Liver (tissue), 9 donors: ENCODE results near the gene SCIMP. TPM values are rescaled to one million over a fixed set of nuclear protein-coding genes. Genes with fewer than 3 reads are reported as not detected.
"Not testable (repeated sequence)": the region's sequence is repeated elsewhere in the genome, so short reads cannot be mapped to it uniquely, and the experiment has no call there.

Source experiments
- DNase-seq: peaks from one replicate; pipeline ENCODE4 v3.0.0-alpha.2; 2017; ENCODE audit warnings: low spot score
- H3K27ac ChIP-seq, 2 donors: one replicate each; pipeline ENCODE4 v1.7.0; 2013; ENCODE audit warnings: inconsistent platforms in 2 of 2, low read length in 2 of 2, control low read depth in 1 of 2, low read depth in 1 of 2, mild to moderate bottlenecking in 1 of 2
- H3K27me3 ChIP-seq, 4 donors: one replicate each; pipeline versions ENCODE4 v1.6.1 to v1.7.0; 2013; ENCODE audit warnings: low read length in 3 of 4, inconsistent platforms in 1 of 4, mild to moderate bottlenecking in 1 of 4, moderate library complexity in 1 of 4; ENCODE audit not compliant: control insufficient read depth in 4 of 4, insufficient read depth in 4 of 4
- H3K36me3 ChIP-seq, 4 donors: one replicate each; pipeline versions ENCODE4 v1.6.1 to v1.7.0; 2013; ENCODE audit warnings: low read length in 3 of 4, mild to moderate bottlenecking in 3 of 4, low read depth in 1 of 4, moderate library complexity in 1 of 4; ENCODE audit not compliant: control insufficient read depth in 4 of 4, insufficient read depth in 3 of 4
- H3K4me1 ChIP-seq, 4 donors: one replicate each; pipeline versions ENCODE4 v1.6.1 to v1.7.0; 2013; ENCODE audit warnings: low read length in 3 of 4, mild to moderate bottlenecking in 3 of 4, moderate library complexity in 1 of 4; ENCODE audit not compliant: control insufficient read depth in 4 of 4, insufficient read depth in 4 of 4
- H3K4me3 ChIP-seq, 3 donors: one replicate each; pipeline versions ENCODE4 v1.6.1 to v1.7.0; 2013; ENCODE audit warnings: low read length in 3 of 3, control low read depth in 1 of 3, low read depth in 1 of 3, mild to moderate bottlenecking in 1 of 3
- H3K9ac ChIP-seq, 2 donors: one replicate each; pipeline ENCODE4 v1.7.0; 2013; ENCODE audit warnings: low read length in 2 of 2, mild to moderate bottlenecking in 2 of 2, moderate library complexity in 2 of 2, control low read depth in 1 of 2, low read depth in 1 of 2
- H3K9me3 ChIP-seq, 4 donors: one replicate each; pipeline versions ENCODE4 v1.6.1 to v1.7.0; 2013; ENCODE audit warnings: low read length in 3 of 4; ENCODE audit not compliant: control insufficient read depth in 4 of 4
- FOXA1 ChIP-seq: IDR thresholded peaks from 2 replicates; pipeline ENCODE4 v1.6.1; 2016; ENCODE audit warnings: antibody characterized with exemption
- GABPA ChIP-seq, 2 donors: IDR thresholded peaks in 1 of 2; conservative IDR thresholded peaks in 1 of 2; 2 replicates each; pipeline ENCODE4 v1.6.1; 2016; ENCODE audit warnings: antibody characterized with exemption in 2 of 2, mild to moderate bottlenecking in 1 of 2, moderate library complexity in 1 of 2
- HNF4A ChIP-seq, 2 donors: conservative IDR thresholded peaks; 2 replicates each; pipeline ENCODE4 v1.6.1; 2016; ENCODE audit warnings: antibody characterized with exemption in 2 of 2, mild to moderate bottlenecking in 2 of 2
- HNF4G ChIP-seq: IDR thresholded peaks from 2 replicates; pipeline ENCODE4 v1.6.1; 2016; ENCODE audit warnings: antibody characterized with exemption
- JUND ChIP-seq, 2 donors: IDR thresholded peaks; 2 replicates each; pipeline ENCODE4 v1.6.1; 2016; ENCODE audit warnings: antibody characterized with exemption in 2 of 2
- NR2F2 ChIP-seq: IDR thresholded peaks from 2 replicates; pipeline ENCODE4 v1.6.1; 2016; ENCODE audit warnings: antibody characterized with exemption
- RAD21 ChIP-seq, 2 donors: IDR thresholded peaks; 2 replicates each; pipeline ENCODE4 v1.6.1; 2016; ENCODE audit warnings: antibody characterized with exemption in 2 of 2, mild to moderate bottlenecking in 2 of 2
- SP1 ChIP-seq: IDR thresholded peaks from 2 replicates; pipeline ENCODE4 v1.6.1; 2018; ENCODE audit warnings: antibody characterized with exemption, mild to moderate bottlenecking
- TAF1 ChIP-seq: conservative IDR thresholded peaks from 2 replicates; pipeline ENCODE4 v1.6.1; 2016; ENCODE audit warnings: antibody characterized with exemption, mild to moderate bottlenecking
- YY1 ChIP-seq: IDR thresholded peaks from 2 replicates; pipeline ENCODE4 v1.6.1; 2016; ENCODE audit warnings: antibody characterized with exemption, mild to moderate bottlenecking
- WGBS: extraction: QIAGEN DNeasy Blood & Tissue Kit; methylation state at CpG from one replicate; pipeline ENCODE4 v1.1.7; 2013; 5-methylcytosine and 5-hydroxymethylcytosine counted together
- polyA plus RNA-seq, 2 donors: library from polyadenylated mRNA; stranded (reverse) in 1 of 2; unstranded in 1 of 2; fragments of 200-250 nt in 1 of 2; fragments of >200 nt in 1 of 2; fragmentation: Nextera tagmentation in 1 of 2; extraction: Ambion mirVana in 1 of 2; gene quantifications; one replicate each; pipeline versions ENCODE4 v1.2.1 to v1.2.3, GENCODE V29; 2013 to 2015
- total RNA-seq, 2 donors: library from RNA; depleted of rRNA; stranded (reverse); fragments of >200 nt; gene quantifications; one replicate each; pipeline ENCODE4 v1.2.3, GENCODE V29; 2014
- TF ChIP-seq, protein P1 (sequence below): IDR thresholded peaks from 2 replicates; pipeline ENCODE4 v1.6.1; 2016; ENCODE audit warnings: antibody characterized with exemption
- TF ChIP-seq, protein P2 (sequence below): IDR thresholded peaks from 2 replicates; pipeline ENCODE4 v1.6.1; 2016; ENCODE audit warnings: antibody characterized with exemption
- TF ChIP-seq, protein P3 (sequence below): IDR thresholded peaks from 2 replicates; pipeline ENCODE4 v1.6.1; 2016; ENCODE audit warnings: antibody characterized with exemption
- donor health status: healthy.
- donor health status: healthy.
- donor health status: healthy.
- donor health status: healthy.
- donor health status: healthy.

Gene SCIMP
- total and polyA plus RNA-seq, 4 donors = 3.0 to 5.7 (median 3.5) TPM

DNA sequence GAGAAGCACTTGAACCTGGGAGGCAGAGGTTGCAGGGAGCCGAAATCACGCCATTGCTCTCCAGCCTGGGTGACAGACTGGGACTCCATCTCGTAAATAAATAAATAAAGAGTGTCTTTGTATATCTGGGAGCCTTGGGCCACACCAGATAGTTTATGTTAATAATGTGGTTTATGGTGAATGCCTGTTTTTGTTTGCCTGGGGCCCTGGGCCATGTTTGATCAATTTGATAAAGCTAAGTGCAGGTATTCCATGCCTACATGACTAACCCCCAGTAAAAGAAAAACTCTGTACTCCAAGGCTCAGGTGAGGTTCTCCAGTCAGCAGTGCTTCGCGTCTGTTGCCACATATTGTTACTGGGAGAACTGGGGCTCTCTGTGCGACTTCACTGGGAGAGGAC is 15.1 kb downstream of the SCIMP start:
- peaks cover 0 to 3% (median under 1%) of the 10 kb centered on the region in 4 donors for H3K36me3 ChIP-seq
- H3K27ac ChIP-seq = no peak overlapping the region
- no peak for DNase-seq
- peaks cover 0 to 3% (median 0%) of the 10 kb centered on the region in 4 donors for H3K4me1 ChIP-seq
- 92% methylated on average over 6 of the region's 6 CpGs for WGBS
- H3K27me3 ChIP-seq = no peaks in the 10 kb centered on the region
- TF ChIP-seq NR2F2 (no peak), SP1 (no peak), TAF1 (no peak), GABPA (IDR thresholded peaks at IDR 0.05 in 1 of 2, conservative IDR thresholded peaks at IDR 0.05 in 1 of 2) (no peak), HNF4G (no peak), FOXA1 (no peak), YY1 (no peak), HNF4A (conservative IDR thresholded peaks at IDR 0.05) (no peak)
- TF ChIP-seq, protein P1, sequence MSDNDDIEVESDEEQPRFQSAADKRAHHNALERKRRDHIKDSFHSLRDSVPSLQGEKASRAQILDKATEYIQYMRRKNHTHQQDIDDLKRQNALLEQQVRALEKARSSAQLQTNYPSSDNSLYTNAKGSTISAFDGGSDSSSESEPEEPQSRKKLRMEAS = no peak
- TF ChIP-seq, protein P2, sequence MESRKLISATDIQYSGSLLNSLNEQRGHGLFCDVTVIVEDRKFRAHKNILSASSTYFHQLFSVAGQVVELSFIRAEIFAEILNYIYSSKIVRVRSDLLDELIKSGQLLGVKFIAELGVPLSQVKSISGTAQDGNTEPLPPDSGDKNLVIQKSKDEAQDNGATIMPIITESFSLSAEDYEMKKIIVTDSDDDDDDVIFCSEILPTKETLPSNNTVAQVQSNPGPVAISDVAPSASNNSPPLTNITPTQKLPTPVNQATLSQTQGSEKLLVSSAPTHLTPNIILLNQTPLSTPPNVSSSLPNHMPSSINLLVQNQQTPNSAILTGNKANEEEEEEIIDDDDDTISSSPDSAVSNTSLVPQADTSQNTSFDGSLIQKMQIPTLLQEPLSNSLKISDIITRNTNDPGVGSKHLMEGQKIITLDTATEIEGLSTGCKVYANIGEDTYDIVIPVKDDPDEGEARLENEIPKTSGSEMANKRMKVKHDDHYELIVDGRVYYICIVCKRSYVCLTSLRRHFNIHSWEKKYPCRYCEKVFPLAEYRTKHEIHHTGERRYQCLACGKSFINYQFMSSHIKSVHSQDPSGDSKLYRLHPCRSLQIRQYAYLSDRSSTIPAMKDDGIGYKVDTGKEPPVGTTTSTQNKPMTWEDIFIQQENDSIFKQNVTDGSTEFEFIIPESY = no peak
- TF ChIP-seq, protein P3, sequence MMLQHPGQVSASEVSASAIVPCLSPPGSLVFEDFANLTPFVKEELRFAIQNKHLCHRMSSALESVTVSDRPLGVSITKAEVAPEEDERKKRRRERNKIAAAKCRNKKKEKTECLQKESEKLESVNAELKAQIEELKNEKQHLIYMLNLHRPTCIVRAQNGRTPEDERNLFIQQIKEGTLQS = no peak
- H3K4me3 ChIP-seq = no peak overlapping the region
- no peaks in the 10 kb centered on the region for H3K9me3 ChIP-seq
- H3K9ac ChIP-seq = no peak overlapping the region

DNA sequence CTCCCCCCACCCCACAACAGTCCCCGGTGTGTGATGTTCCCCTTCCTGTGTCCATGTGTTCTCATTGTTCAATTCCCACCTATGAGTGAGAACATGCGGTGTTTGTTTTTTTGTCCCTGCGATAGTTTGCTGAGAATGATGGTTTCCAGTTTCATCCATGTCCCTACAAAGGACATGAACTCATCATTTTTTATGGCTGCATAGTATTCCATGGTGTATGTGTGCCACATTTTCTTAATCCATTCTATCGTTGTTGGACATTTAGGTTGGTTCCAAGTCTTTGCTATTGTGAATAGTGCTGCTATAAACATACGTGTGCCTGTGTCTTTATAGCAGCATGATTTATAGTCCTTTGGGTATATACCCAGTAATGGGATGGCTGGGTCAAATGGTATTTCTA is 17.1 kb downstream of the SCIMP start:
- not testable (repeated sequence) for DNase-seq, H3K36me3 ChIP-seq, H3K4me1 ChIP-seq, H3K9me3 ChIP-seq, H3K9ac ChIP-seq, H3K4me3 ChIP-seq, H3K27ac ChIP-seq, H3K27me3 ChIP-seq
- 96% methylated on average over 4 of the region's 5 CpGs for WGBS

DNA sequence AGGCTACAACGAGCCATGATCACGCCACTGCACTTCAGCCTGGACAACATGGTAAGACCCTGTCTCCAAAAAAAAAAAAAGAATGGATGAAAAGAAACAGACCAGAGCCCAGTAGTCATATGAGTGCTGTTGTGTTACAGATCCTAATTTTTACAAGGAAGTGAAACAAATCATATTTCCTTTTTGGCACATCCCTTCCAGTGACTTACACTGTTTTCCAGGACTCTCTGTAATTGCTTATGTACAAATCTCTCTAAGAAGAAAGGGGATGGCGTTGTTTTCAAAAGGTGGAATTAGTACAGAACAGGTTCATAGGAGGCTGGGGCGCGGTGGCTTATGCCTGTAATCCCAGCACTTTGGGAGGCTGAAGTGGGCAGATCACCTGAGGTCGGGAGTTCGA is 23.2 kb downstream of the SCIMP start:
- Histone ChIP-seq H3K9me3 (no peaks in the 10 kb centered on the region), H3K4me3 (no peak overlapping the region), H3K36me3 (peaks cover 0 to 3% (median under 1%) of the 10 kb centered on the region in 4 donors), H3K27me3 (no peaks in the 10 kb centered on the region), H3K4me1 (no peaks in the 10 kb centered on the region), H3K27ac (no peak overlapping the region), H3K9ac (no peak overlapping the region)
- DNase-seq = no peak
- no peak for TF ChIP-seq RAD21 (IDR thresholded peaks at IDR 0.05)
- 86% methylated on average over 7 of the region's 7 CpGs for WGBS

DNA sequence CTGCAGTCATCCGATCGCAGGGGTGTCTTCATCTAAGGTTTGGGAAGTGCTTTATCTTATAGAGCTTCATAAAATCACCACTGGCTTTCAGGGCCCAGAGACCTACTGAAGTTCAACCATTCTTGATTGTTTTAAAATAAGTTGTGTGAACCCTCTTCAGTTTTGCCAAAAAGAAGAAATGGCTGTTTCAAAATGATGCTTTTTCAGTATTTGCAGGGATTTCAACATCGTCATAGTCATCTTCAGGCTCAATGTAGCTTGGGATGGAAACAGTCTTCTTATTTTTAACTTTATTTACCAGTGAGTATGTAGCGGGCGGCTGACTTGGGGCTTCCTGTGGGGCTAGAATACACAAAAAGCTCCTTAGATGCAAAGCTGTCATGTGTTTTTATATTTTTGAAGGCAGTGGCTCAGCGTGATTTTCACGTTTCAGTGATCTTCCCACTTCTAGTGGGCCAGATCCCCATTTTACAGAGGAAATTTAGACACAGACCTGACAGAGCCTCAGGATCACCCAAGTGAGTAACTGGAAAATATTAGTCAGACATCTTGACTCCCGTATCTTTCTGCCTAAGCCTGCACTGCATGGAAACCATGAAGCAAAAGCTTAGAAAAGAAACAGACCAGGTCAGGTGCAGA is 23.9 kb downstream of the SCIMP start:
- no peak overlapping the region for H3K27ac ChIP-seq
- DNase-seq = no peak
- no peak for TF ChIP-seq FOXA1
- TF ChIP-seq YY1 = no peak
- TF ChIP-seq, protein P2 = no peak
- TF ChIP-seq, protein P1 = no peak
- TF ChIP-seq RAD21 (IDR thresholded peaks at IDR 0.05) = no peak
- TF ChIP-seq JUND (IDR thresholded peaks at IDR 0.05) = no peak
- no peak for TF ChIP-seq GABPA (IDR thresholded peaks at IDR 0.05 in 1 of 2, conservative IDR thresholded peaks at IDR 0.05 in 1 of 2)
- no peak for TF ChIP-seq SP1
- TF ChIP-seq, protein P3 = no peak
- no peak for TF ChIP-seq HNF4A (conservative IDR thresholded peaks at IDR 0.05)
- no peak for TF ChIP-seq TAF1
- TF ChIP-seq NR2F2 = no peak
- TF ChIP-seq HNF4G = no peak

More for the DNA sequence above, 23.9 kb downstream of the SCIMP start:
- Histone ChIP-seq H3K36me3 (peaks cover 0 to 3% (median under 1%) of the 10 kb centered on the region in 4 donors), H3K4me1 (no peaks in the 10 kb centered on the region), H3K9me3 (no peaks in the 10 kb centered on the region), H3K9ac (no peak overlapping the region), H3K4me3 (no peak overlapping the region), H3K27me3 (no peaks in the 10 kb centered on the region)
- WGBS = 90% methylated on average over 8 of the region's 8 CpGs
